Occipital lobe (tissue), 2 donors: ENCODE results near the gene SEMA6A. TPM values are rescaled to one million over a fixed set of nuclear protein-coding genes. Genes with fewer than 3 reads are reported as not detected.
"Not testable (repeated sequence)": the region's sequence is repeated elsewhere in the genome, so short reads cannot be mapped to it uniquely, and the experiment has no call there.

Source experiments
- DNase-seq: peaks from one replicate; lab custom pipeline; 2025; lab: John Stamatoyannopoulos, UW
- total RNA-seq: library from RNA; depleted of rRNA; stranded (reverse); fragments of >200 nt; gene quantifications from one replicate; pipeline ENCODE4 v1.2.3, GENCODE V29; 2014

SEMA6A gene
- total RNA-seq, 1 donor from 2014 or later = 24.2 TPM

DNA sequence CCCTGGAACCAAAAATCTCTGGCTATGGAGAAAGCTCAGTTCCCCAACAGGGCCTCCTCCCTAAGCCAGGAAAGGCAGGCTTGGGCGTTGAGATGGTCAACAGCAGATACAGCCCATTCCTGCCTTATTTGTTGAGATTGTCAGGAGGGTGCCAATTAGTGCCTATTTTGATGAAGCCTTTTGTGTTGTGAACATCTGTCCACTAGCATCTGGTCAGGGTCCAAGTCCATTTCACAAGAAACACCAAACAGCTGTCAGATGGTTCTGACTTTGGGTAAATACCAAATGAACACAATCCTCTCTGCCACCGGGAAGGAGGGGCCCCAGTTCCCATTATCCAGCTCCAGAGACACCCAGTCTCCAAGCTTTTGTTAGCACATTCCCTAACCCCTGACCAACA, 19.9 kb downstream of the SEMA6A start:
- DNase-seq = peak; percentile 15

DNA sequence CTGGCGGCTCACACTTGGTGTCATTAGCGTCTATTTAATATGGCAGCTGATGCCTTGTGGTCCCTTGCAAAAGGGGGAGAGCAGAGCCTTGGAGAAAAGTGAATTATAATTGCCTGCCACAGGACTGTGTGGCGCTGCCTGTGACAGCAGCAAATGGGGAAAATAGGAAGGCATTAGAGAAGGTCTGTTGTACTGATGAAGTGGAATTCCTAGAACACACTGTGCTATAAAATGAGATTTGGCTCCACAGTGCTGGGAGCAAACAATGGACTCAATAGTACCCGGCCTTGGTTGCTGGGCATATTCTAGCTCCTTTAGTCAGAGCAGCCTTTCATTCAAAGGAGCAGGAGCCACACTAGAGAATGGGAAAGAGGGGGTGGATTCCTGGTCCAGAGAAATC, 21.3 kb downstream of the SEMA6A start:
- peak; percentile 46 for DNase-seq

DNA sequence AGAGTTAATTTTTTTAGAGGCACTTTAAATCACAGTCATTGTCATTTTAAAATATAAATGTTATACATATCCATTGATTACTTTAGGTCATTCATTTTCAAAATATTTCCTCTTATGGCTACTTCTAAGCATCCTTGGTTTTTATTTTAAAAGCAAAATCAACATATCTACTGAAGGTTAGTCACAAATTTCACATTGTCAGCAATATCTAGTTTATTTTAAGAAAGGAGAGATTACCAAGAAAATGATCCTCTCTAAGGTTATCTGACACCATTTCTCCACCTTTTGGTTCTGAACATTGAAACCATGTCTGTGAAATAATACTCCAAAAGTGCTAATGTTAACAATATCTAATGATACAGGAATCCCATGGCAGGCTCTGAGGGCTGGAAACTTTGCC, 24.5 kb downstream of the SEMA6A start:
- DNase-seq = no peak

DNA sequence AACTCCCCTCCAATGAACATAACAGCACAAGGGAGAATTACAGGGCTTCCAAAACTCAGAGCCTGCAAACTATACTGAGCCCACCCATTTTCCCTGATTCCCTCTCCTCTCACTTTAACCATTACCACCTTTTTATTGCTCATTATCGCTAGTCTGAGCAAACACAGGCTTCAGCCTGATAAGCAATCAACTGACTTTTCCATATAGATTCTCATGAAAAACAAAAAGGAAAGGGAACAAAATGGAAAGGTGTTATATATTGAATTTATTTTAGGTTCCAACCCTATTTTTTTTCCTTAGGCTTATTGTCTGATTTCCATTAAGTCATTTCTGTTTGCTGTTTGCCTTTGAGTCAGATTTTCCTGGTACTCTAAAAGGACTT, 27.9 kb downstream of the SEMA6A start:
- no peak for DNase-seq

DNA sequence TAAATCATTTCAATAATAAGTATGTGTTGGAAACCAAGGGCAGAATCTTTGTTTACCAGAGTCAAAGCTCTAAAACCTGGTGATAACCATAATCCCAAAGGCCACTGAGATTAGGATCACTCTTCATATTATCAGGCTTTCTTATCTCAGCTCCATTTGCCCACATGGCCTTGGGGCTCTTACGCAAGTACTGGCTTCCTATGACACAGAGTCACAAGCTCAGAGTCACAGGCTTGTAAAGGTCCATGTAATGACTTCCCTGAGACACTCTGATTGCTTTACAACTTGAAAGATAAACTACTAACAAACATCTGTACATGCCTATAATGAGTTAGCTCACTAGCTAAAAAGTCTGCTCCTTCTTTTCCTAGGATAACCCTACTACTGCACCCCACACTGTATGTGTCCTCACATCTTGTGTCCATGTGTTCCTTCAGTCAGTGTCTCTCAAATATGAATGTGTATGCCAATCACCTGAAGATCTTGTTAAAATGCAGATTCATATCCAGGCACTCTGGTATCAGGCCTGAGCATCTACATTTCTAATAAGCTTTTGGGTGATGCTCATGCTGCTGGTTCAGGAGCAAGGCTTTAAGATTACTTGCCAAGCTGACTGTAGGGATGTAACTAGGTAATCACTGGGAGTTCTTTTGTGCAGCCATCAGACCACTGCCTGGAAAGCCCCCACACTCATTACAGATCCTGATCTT, 28.4 kb downstream of the SEMA6A start:
- no peak for DNase-seq

DNA sequence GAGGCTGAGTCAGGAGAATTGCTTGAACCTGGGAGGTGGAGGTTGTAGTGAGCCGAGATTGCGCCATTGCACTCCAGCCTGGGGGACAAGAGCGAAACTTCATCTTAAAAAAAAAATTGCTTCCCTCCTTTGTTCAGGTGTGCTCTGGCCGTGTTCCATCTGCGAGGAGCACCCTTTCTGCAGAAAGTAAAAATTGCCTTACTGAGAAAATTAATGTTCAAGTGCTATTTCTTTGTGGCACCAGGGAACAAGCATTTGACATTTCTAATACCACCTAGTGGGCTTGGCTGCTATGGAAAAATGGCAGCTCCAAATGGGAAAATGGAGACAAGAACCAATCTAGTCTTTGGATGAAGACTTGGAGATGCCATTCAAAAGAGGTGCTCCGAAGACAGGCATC, 29.2 kb downstream of the SEMA6A start:
- not testable (repeated sequence) for DNase-seq

DNA sequence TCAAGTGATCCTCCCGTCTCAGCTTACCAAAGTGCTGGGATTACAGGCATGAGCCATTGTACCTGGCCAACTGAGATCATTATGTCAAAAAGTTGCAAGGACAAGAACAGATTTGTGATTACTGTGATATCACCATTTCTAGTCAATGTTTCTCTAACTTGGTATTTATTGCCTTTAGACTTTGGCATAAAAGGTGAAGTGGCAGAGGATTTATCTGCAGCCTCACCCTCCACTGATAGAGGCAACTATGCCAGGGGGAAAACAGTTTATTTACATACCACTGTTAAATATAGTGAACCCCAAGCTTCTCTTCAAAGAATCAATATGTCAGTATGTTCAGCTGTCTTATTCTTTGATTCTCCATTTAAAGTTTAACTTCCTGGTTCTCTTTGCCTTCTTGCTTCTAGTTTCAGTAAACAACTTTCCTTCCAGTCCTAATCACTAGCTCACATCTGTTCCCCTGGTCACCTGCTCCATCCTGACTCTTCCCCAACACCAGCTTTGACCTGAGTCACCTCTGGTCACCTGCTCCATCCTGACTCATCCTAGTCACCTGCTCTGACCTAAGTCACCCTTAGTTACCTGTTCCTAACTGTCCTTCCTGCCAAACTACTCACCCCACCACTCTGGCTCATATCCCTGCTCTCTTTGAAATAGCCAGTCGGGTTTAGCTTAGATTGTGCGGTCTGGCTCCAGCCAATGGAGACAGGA, 29.9 kb downstream of the SEMA6A start:
- DNase-seq = no peak

DNA sequence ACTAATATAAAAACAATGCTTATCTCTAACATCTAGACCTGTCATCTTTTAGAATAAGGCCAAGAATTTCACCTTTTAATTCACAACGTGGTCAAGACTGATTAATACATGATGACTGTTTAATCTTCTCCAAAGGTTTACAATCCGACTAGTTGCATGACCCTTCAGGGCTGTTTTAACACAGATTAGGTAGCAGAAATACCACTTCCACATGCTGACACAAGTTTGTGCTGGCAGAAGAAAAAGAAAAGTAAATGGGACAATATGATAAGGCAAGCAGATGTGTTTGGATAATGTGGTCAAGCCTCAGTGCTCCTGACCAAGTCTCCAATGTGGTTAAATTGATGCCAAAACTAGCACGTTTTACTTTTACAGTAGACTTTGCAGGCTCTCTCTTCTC, 31.1 kb downstream of the SEMA6A start:
- DNase-seq = no peak

DNA sequence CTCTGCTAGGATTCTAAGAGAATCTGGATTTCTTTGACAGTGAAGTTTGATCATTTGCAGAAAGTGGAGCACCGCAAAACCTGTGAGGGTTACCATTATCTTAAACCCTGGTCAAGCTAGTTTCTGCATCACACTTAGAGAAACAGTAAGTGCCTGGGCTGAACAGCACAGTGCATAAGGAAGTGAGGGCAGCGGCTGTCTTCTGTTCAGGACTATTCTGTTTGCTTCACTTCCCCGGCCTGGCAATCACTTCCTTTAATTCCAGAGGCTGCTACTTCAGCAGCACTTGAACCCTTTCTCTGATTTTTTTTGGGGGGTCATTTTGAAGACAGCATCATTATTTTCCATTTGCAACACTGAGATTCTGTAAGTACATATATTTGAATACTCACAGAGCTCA, 32.0 kb downstream of the SEMA6A start:
- DNase-seq = no peak

DNA sequence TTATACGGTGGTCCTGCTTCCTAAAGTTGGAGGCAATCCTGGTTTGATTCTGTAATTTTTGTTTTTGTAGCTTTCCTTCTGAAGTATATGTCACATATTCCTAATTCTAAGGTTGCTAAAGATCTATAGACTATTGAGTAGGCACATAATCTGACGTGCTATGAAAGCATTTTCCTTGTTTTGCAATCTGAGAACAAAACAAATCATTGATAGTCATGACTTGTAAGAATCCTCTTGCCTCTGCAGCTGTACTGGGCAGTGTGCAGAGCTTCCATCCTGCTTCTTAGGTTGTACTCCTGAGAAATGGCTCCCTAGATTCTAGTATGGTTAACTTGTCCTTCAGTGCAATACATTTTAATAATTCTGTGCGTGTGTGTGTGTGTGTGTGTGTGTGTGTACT, 35.4 kb downstream of the SEMA6A start:
- no peak for DNase-seq

DNA sequence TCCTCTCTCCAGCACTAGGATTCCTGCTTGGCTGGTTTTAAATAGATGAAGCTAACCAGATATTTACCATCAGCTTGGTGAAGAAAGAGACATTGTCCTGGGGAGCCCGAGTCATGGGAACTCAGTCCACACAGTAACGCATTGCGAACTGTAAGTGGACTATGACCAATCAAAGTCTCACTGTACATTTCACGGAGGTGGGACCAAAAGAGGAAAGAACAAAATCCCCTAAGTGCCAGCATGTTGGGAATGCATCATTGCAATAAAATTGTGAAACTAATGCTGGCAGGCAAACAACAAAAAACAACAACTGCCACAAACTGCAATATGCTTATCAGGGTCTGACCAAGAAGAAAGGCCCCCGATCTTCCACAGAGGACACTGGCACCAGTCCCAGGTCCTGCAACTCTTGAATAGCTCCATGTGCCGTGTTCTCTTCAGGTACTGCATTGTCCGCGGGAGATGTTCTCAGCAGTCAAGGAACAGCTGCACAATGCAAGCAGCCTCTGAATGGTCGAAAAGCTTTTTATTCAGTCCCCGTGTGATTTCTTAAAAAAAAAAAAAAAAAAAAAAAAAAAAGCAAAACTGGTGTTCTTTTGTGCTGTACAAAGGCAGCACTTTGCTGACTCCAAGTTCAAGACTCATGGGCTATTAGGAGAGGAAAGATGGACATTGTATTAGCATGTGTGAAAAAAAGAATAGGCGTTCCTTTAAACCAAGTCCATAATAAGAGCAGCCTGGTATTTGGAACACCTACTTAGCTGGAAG, 38.1 kb downstream of the SEMA6A start:
- DNase-seq = peak; percentile 14

DNA sequence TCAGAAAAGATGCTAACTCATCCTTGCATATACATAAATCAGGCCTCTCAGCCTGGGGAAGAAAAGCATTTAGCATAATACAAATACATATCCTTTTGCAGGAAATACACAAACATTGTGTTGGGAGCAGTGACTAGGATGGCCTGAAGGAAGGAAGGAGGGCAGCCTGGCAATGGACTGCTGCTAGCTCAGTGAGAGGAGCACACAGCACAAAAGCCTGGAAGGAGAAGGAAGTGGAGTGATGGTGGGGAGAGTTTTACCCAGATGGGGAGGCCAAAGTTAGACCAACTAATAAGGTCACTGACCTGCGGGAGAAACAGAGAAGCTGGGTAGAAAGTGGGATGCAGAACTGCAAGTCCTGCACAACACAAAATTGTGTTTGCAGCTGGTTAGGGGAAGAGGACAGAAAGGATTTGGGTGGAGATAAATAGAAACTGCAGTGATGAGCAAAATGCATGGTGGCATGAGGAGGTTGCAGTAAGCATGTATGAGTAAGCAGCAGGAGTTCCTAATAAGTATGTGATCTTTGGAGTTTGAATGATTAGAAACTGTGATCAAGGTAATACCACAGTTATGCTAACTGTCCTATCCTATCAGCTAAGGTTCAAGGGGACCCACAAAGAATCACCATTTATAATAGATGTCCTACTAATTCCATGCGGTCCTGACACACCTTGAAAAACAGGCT, 39.5 kb downstream of the SEMA6A start:
- no peak for DNase-seq

DNA sequence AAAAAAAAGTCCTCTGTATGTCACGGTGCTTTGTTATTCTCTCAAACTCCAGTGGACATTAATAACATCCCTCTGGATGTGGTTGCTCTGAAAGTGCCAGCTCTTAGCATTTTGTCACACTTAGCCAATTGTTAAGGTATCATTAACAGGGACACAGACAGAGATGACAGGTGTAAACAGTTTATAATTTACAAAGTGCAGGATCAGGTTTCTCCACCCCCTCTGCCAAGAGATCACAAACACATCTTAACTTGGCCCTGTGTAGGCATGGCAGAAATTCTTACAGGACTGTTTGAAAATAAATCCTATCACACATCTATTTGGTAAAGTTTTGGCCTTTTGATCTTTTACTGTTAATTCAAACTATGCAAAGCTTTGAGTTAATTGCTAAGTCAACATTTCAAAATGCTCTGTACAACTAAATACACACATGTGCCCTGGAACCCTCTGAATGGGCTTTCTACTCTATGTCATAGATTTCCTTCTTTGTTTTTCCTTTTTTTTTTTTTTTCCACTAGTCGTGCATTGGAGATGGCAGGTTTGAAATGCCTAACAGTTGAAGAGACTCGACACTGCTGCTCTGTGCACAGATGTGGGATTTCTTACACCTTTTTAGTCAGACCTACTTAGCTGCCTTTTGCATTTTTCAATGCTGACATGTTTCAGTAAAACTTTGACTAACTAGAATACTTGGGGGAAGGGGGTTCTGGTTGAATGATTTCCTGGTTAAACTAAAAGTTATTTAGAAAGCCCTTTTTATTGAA, 41.7 kb downstream of the SEMA6A start:
- no peak for DNase-seq

DNA sequence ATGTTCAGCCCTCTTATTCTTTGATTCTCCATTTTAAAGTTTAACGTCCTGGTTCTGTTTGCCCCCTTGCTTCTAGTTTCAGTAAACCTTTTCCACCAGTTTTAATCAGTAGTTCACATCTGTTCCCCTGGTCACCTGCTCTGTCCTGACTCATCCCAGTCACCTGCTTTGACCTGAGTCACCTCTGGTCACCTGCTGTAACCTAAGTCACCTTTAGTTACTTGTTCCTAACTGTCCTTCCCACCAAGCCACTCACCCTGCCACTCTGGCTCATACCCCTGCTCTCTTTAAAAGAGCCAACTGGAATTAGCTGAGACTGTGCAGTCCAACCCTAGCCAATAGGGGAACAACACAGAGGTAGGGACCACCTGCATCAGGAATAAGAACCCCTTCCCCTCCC, 43.0 kb downstream of the SEMA6A start:
- DNase-seq = no peak

DNA sequence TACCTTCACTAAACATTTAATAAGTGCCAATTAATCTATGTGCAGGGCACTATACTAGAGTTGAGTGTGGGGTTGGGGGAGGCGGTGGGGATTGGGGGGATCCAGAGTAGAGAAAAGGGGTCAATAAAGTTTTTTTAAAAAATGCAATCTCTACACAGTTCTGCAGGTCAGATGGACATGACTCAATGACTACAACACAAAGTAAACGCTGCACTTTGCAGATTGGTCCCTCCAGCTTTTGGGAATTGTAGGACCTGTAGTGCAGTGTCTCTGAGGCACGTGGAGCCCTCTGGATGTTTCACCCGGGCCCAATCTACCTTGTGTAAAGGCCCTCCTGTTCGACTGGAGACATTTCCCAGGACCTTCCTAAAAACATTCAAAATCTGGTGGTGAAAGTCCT, 43.5 kb downstream of the SEMA6A start:
- DNase-seq = no peak

DNA sequence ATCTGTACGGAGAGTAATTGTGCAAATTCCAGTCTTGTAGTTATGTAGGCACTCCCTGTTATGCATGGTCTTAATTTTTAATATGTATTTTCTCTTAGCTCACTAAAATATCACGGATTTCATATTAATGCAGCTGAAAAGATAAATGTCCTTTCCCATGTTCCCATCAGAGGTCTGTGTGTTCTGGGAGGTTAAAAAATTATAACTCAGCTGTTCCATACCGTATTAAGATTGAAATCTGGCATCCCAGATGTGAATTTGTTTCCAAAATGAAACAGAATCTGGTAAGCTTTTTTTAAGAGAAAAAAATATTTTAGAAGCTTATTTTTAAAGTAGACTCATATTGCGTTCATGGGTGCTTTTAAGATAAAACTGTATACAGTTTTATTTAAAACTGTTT, 44.3 kb downstream of the SEMA6A start:
- no peak for DNase-seq

DNA sequence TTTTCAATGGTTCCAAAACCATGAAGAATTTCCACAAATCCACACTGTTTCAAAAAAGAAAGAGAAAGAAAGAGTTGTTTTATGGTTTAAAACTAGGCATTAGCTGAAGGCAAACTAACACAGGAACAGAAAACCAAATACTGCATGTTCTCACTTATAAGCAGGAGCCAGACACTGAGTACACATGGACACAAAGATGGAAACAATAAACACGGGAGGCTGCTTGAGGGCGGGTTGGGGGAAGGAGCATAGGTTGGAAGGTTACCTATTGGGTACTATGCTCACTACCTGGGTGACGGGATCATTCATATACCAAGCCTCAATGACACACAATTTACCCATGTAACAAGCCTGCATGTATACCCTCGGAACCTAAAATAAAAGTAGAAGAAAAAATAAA, 45.0 kb downstream of the SEMA6A start:
- DNase-seq = no peak

DNA sequence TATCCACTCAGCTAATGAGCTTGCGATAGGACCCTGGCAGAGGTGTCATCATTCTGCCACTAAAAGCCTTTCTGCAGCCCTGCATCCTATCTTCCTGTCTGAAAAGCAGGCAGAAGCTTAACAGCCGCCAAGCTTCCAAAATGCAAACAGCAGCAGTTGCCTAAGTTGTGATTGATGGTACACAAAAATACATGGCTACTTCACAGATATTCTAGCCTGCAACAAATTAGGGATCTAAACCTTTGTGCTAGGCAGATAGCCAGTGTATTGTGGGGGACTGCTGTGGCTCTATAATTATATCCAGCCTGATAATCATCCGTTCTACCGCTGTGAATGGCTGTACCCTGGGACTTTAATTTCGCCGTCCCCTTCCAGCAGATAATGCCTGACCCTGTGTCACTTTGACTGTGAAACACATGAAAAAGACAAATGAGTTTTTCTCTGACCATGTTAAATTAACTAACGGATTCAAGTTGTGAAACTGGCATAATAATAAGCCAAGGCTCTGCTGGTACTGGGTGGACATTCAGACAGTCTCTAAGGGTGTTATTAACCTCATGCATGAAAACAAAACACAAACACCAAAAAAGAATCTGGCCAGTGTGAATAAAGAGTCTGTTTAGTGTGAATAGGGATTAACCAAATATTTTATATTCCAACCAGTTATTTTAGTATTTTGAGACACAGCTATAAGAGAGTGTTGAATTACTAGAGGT, 45.9 kb downstream of the SEMA6A start:
- DNase-seq = no peak

DNA sequence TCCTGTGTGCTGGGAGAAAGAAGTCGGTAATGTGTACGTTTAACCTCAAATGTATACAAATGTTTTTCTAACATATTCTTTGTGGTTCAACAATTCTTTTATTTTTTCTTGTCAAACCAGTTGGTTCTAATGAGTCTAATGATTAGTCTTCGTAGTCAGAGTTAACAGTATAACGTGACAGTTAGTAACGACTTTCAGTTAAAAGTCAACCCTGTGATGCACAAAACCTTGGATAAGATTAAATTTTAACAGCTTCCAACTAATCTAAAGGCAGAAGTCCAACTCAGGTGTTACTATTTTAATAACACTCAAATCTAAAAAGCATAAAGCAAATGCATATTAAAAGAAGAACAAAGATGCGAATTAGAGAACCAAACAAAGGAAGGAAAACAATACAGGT, 47.0 kb downstream of the SEMA6A start:
- DNase-seq = no peak

DNA sequence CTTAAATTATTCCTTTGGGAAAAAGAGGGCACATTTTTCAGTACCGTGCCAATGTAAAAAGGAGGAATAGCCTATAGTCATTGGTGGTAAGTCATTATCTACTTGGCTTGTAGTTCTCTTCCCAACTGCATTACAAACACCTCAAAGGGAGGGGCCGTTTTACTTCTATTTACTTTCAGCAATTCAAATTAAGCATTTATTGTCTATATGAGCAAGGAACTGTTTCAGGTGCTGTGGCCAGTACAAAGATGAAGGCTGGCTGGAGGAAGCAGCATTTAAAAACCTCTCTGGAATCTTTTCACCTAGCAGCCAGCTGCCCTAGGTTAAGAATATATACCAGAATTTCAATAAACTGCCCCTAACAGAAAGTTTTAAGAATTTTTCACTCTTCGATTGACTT, 48.9 kb downstream of the SEMA6A start:
- DNase-seq = no peak

DNA sequence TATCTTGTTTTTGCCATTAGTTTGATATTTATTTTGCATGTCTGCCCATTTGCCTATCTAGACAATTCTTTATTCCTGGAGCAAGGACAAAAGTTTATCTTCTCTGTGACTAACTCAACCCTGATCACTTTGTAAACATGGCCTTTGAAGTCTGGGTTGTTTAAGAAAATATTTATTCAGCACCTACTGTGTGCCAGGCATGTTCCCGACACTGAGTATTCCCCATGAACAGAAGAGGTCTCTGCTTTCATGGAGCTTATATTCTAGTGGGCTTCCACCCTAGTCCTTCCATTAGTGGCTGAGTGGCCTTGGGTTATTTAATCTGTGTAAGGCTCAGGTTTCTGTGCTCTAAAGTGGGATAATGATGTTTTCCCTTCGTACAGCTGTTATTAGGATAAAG, 49.7 kb downstream of the SEMA6A start:
- no peak for DNase-seq
